GM18909 (cell line): ENCODE results near the gene CCDC43.

ENCODE experiments used
- ATAC-seq: cut with Tn5 transposase; IDR thresholded peaks from one replicate; pipeline ENCODE4 v1.9.1; 2021; ENCODE audit warnings: mild to moderate bottlenecking; ENCODE audit not compliant: unreplicated experiment, poor library complexity

The CCDC43 gene

DNA sequence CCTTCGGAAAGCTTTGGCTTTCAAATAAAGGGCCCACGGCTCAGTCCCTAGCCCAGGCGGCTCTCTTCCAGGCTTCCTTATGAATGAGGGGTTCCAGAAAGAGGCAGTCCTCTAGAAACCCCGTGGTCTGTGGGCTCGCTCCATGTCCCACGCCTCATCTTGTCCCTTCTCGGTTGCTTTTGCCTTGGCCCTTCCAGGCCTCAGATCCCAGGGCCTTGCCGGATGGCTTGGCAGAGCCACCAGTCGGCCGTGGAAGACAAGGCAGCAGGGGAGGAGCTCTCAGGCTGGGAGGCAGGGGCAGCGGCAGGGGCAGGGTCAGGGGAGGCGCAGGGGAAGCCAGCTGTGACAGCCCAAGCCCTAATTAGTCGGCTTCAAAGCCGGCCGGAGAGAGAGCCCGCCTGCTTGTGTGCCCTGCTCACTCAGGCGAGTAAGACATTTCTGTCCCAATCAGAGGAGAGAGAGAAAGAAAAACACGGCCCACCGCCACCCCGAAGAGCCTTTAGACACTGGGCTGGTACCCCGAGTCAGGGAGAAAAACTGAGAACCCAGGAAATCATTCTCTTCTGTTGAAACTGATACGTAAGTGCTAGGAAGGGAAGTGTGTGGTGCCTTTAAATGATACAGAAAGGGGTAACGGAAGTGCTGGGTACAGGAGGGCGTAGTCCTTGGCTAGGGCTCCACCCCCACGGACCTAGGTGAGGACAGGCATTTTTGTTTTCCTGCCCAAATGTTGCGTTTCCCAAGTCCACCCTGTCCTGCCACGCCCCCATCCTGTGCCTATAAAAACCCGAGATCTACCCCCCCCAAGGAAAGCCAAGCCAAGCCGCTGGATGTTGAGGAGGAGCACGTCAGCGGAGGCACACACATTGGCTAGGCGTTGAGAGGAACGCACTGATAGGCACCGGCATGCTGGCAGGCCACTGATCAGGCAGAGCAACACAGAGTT is 61.1 kb downstream of the CCDC43 start:
- ATAC-seq: no peak

DNA sequence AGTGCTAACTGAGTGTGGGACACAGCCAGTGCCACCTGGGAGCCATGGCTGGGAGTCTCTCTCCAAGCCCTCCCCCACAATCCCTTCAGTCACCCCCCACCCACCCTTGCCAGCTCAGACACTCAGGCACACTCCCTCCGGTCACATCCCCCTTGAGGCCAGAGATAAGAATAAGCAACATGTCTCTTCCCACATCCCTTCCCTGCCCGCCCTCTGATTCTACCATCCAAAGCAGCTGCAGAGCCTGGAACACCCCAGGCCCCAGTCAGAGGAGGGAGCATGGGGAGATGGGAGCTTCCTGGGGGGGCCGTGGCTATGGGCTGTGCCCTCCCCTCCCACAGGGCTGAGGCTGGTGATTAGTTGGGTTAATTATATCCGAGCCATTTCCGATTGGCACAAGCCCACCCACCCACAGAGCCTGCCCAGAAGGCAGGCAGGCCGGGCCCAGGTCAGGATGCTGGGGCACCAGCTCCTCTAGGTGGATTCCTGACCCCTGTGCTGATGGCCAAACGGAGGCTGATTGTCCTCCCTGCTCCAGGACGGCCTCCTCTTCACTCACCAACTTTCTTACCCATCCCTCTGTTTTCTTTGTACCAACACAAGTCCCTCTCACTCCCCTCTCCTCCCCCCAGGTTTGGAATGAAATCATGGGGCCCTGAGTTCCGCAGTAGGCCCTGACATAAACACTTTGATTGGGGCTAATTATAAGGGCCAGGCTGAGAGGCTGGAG is 61.9 kb downstream of the CCDC43 start:
- ATAC-seq: no peak
